ENCODE data around the gene ZNF764. TPM values are rescaled to one million over a fixed set of nuclear protein-coding genes. Genes with fewer than 3 reads are reported as not detected.

The ZNF764 gene
- total and polyA plus RNA-seq, 9 of the 15 experiments (the other 6 are each of a cell fraction or from before 2014, with no cell fraction given), result 0.69 to 10.1 (median 4.1) TPM

DNA sequence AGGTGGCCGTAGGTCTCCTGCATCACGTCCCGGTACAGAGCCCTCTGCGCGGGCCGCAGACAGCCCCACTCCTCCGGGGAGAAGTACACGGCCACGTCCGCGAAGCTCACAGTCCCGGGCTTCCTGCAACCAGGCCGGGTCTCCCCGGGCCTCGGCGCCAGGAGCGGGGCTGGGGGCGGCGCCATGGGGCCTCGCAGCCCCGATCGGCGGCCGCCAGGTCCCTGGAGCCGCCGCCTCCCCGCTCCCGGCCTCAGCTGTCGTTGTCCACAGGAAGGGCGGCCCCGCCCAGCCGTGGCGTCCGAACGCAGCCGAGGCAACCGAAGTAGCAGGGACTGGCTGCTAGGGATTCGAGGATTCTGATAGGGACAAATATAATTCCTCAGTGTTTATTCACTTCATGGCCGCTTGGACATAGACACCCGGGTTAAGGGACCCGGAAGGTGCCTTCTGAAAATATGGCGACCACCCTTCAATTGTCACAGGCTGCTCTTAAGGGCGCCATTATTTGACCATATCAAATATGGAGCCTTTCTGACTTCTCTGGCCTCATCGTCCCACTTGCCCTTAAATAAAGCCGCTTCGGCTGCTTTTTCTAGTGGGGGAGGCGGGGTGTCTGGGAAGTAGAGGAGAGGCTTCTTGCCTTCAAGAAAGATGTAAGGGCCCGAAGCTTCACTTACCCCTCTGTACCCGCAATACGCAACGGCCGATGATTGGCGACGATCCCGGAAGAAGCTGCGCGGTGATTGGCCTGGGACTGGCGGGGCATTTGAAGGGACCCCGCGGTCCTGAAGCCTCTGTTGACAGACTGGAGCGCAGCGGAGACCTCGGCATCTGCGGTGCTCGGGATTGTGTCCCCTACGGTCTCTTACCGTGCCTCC, 13.5 kb upstream of the ZNF764 start, which contains the start of gene ZNF688 (continued):
- TF ChIP-seq POU5F1 (IDR thresholded peaks at IDR 0.05; ENCODE audit: borderline replicate concordance, low read depth, low read length, partially characterized antibody) (no peak), TGIF2 (CRISPR knock-in tag; IDR thresholded peaks at IDR 0.05) (peak; percentile 58; the same call in 1 of the 2 replicates), FIP1L1 (IDR thresholded peaks at IDR 0.05; ENCODE audit: low read depth, low read length, poor library complexity, severe bottlenecking) (peak; percentile 55), SP1 (CRISPR knock-in tag; IDR thresholded peaks at IDR 0.05) (no peak), TEAD1 (CRISPR knock-in tag; IDR thresholded peaks at IDR 0.05) (no peak; a peak in 1 of 4 replicates), CXXC5 (CRISPR knock-in tag; IDR thresholded peaks at IDR 0.05) (peak; percentile 93), ZNF699 (CRISPR knock-in tag; IDR thresholded peaks at IDR 0.05; ENCODE audit: insufficient replicate concordance) (no peak), ZNF274 (IDR thresholded peaks at IDR 0.05; ENCODE audit: borderline replicate concordance, low read depth, low read length) (no peak), KLF16 (IDR thresholded peaks at IDR 0.05) (no peak), PTBP1 (IDR thresholded peaks at IDR 0.05; ENCODE audit: low read depth, low read length) (no peak), HLTF (IDR thresholded peaks at IDR 0.05) (no peak), ELF1 (tag; IDR thresholded peaks at IDR 0.05) (peak; percentile 88), GATAD2A (IDR thresholded peaks at IDR 0.05) (0 out of 2 replicates have a peak, but pooled peaks have one; percentile 29), XRCC3 (IDR thresholded peaks at IDR 0.05) (no peak), DMBX1 (CRISPR knock-in tag; IDR thresholded peaks at IDR 0.05; ENCODE audit: borderline replicate concordance) (peak; percentile 64; the same call in 1 of the 2 replicates), JUND (IDR thresholded peaks at IDR 0.05; ENCODE audit: borderline replicate concordance, low read depth, low read length) (no peak; the same call in 1 of the 2 replicates), JUND (tag; IDR thresholded peaks at IDR 0.05; ENCODE audit: borderline replicate concordance, low read depth, low read length) (peak; percentile 32; the same call in 1 of the 3 replicates), DIDO1 (tag; IDR thresholded peaks at IDR 0.05; ENCODE audit: low read depth) (peak; percentile 85), CBFA2T2 (conservative IDR thresholded peaks at IDR 0.05) (no peak), ZNF347 (CRISPR knock-in tag; IDR thresholded peaks at IDR 0.05; ENCODE audit: low read depth) (no peak), ZNF263 (CRISPR knock-in tag; IDR thresholded peaks at IDR 0.05; ENCODE audit: borderline replicate concordance) (peak; percentile 63), RBFOX2 (IDR thresholded peaks at IDR 0.05; ENCODE audit: low read depth, low read length) (peak; percentile 84), KAT7 (CRISPR knock-in tag; IDR thresholded peaks at IDR 0.05; ENCODE audit: borderline replicate concordance) (peak; percentile 28; the same call in 1 of the 2 replicates), BDP1 (IDR thresholded peaks at IDR 0.05; ENCODE audit: insufficient read depth, insufficient read length) (no peak), ZBED1 (IDR thresholded peaks at IDR 0.05) (no peak)
- TF ChIP-seq, protein P1, sequence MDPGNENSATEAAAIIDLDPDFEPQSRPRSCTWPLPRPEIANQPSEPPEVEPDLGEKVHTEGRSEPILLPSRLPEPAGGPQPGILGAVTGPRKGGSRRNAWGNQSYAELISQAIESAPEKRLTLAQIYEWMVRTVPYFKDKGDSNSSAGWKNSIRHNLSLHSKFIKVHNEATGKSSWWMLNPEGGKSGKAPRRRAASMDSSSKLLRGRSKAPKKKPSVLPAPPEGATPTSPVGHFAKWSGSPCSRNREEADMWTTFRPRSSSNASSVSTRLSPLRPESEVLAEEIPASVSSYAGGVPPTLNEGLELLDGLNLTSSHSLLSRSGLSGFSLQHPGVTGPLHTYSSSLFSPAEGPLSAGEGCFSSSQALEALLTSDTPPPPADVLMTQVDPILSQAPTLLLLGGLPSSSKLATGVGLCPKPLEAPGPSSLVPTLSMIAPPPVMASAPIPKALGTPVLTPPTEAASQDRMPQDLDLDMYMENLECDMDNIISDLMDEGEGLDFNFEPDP (CRISPR knock-in tag; IDR thresholded peaks at IDR 0.05), result no peak
- TF ChIP-seq, protein P2, sequence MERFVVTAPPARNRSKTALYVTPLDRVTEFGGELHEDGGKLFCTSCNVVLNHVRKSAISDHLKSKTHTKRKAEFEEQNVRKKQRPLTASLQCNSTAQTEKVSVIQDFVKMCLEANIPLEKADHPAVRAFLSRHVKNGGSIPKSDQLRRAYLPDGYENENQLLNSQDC (CRISPR knock-in tag; IDR thresholded peaks at IDR 0.05), result no peak
- TF ChIP-seq, protein P3, sequence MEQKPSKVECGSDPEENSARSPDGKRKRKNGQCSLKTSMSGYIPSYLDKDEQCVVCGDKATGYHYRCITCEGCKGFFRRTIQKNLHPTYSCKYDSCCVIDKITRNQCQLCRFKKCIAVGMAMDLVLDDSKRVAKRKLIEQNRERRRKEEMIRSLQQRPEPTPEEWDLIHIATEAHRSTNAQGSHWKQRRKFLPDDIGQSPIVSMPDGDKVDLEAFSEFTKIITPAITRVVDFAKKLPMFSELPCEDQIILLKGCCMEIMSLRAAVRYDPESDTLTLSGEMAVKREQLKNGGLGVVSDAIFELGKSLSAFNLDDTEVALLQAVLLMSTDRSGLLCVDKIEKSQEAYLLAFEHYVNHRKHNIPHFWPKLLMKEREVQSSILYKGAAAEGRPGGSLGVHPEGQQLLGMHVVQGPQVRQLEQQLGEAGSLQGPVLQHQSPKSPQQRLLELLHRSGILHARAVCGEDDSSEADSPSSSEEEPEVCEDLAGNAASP (IDR thresholded peaks at IDR 0.05), result no peak

Measured in K562 (cell line).